ENCODE data around the gene SPINK14. TPM values are rescaled to one million over a fixed set of nuclear protein-coding genes. Genes with fewer than 3 reads are reported as not detected.

Gene SPINK14
- total and polyA plus RNA-seq, 2 donors (not counting 3 experiments of a cell fraction or from before 2014, with no cell fraction given): not detected

DNA sequence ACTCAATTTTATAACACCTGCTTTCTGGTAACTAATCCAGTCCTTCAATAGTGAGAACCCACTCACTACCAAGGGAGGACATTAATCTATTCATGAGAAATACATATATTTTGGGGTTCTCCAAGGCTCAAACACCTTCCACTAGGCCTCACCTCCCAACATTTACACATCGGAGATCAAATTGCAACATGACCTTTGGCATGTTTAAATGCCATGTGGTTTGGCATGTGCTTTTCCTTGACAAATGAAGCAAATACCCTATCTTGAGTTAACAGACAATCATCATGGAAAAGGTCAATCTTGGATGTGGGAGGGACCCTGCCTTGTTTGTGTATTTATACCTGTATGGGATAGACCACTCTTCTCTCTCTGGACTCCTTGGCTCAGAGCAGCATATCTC lies 21.9 kb upstream of the SPINK14 start:
- Histone ChIP-seq H3K27ac (ENCODE audit: insufficient read depth, low read depth, low read length) (no peak overlapping the region), H3K9me1 (replicated peaks; ENCODE audit: control insufficient read depth, extremely low read depth, insufficient read depth, low read length) (no peaks in the 10 kb centered on the region), H3K36me3 (ENCODE audit: control insufficient read depth in 2 of 2, extremely low read depth in 1 of 2, insufficient read depth in 2 of 2, low read length in 2 of 2) (no peaks in the 10 kb centered on the region), H3K79me2 (ENCODE audit: control insufficient read depth, insufficient read depth, low read length) (no peaks in the 10 kb centered on the region), H3K4me2 (ENCODE audit: insufficient read depth, low read length) (no peak overlapping the region), H3K9ac (replicated peaks; ENCODE audit: extremely low read depth, insufficient read depth, low read length) (no peak overlapping the region), H3K4me3 (replicated peaks in 1 of 3; ENCODE audit: insufficient read depth in 1 of 3, low read depth in 1 of 3, low read length in 3 of 3) (no peak overlapping the region), H2AFZ (ENCODE audit: low read depth, low read length) (no peak overlapping the region), H4K20me1 (replicated peaks; ENCODE audit: control insufficient read depth, extremely low read depth, insufficient read depth, low read length) (no peaks in the 10 kb centered on the region), H3K27me3 (ENCODE audit: control insufficient read depth in 2 of 2, insufficient read depth in 2 of 2, low read length in 2 of 2) (no peaks in the 10 kb centered on the region), H3K9me3 (replicated peaks; ENCODE audit: control insufficient read depth, insufficient read depth, low read length) (no peaks in the 10 kb centered on the region), H3K4me1 (ENCODE audit: control insufficient read depth, extremely low read depth, insufficient read depth, low read length) (peaks cover 22% of the 10 kb centered on the region)
- CTCF ChIA-PET: interaction anchor here (0.6 to 2.3 kb wide), 12 partner anchors 10 to 584 kb away, joined by 3 to 14 read pairs (median 4); no protein-coding TSS in a partner anchor
- DNase-seq (ENCODE audit: low read depth, low spot score) (no peak), FAIRE-seq (no peak)
- no peak for TF ChIP-seq MYC (IDR thresholded peaks at IDR 0.05; ENCODE audit: low read depth, low read length)
- TF ChIP-seq FOS (IDR thresholded peaks at IDR 0.05; ENCODE audit: borderline replicate concordance, insufficient read depth, low read length): no peak
- TF ChIP-seq JUN (IDR thresholded peaks at IDR 0.05; ENCODE audit: borderline replicate concordance, insufficient read depth, insufficient read length, low read depth): no peak
- no peak for TF ChIP-seq POLR2AphosphoS5 (IDR thresholded peaks at IDR 0.05; ENCODE audit: insufficient read depth, low read depth, low read length)
- no peak for TF ChIP-seq POLR2A (IDR thresholded peaks at IDR 0.05; ENCODE audit: low read depth, low read length)
- TF ChIP-seq, protein P1, sequence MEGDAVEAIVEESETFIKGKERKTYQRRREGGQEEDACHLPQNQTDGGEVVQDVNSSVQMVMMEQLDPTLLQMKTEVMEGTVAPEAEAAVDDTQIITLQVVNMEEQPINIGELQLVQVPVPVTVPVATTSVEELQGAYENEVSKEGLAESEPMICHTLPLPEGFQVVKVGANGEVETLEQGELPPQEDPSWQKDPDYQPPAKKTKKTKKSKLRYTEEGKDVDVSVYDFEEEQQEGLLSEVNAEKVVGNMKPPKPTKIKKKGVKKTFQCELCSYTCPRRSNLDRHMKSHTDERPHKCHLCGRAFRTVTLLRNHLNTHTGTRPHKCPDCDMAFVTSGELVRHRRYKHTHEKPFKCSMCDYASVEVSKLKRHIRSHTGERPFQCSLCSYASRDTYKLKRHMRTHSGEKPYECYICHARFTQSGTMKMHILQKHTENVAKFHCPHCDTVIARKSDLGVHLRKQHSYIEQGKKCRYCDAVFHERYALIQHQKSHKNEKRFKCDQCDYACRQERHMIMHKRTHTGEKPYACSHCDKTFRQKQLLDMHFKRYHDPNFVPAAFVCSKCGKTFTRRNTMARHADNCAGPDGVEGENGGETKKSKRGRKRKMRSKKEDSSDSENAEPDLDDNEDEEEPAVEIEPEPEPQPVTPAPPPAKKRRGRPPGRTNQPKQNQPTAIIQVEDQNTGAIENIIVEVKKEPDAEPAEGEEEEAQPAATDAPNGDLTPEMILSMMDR (IDR thresholded peaks at IDR 0.05; ENCODE audit: extremely low read depth in 1 of 2, insufficient read depth in 1 of 2, low read depth in 1 of 2, low read length in 2 of 2): no peak
- TF ChIP-seq GATA2 (IDR thresholded peaks at IDR 0.05; ENCODE audit: insufficient read depth, insufficient read length, low read depth, low read length): no peak
- no peak for TF ChIP-seq EZH2 (IDR thresholded peaks at IDR 0.05; ENCODE audit: borderline replicate concordance, low read depth, low read length, severe bottlenecking)
- TF ChIP-seq, protein P2, sequence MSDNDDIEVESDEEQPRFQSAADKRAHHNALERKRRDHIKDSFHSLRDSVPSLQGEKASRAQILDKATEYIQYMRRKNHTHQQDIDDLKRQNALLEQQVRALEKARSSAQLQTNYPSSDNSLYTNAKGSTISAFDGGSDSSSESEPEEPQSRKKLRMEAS (IDR thresholded peaks at IDR 0.05; ENCODE audit: insufficient read depth, insufficient read length): no peak
- BruUV-seq (replicated peaks): no TSS peak
- POLR2A ChIA-PET: interaction anchor here (0.6 kb wide), 1 partner anchor 655 kb away, joined by 3 read pairs; no protein-coding TSS in a partner anchor
- intact Hi-C loops (cut with micrococcal nuclease): no loop called here
- dilution Hi-C loops (cut with MboI; ENCODE audit: extremely low pct_ligation_motif_present, low sequenced_read_pairs): no loop called here
